DND-41 (cell line): ENCODE measurements around the gene SLC51A.

Experiments
- ATAC-seq: fragments of 200-7000 bp; cut with Tn5 transposase; 3 replicates; pipeline ENCODE4 v1.9.1; 2021; ENCODE audit warnings: low read depth; ENCODE audit not compliant: insufficient read depth
- DNase-seq: peaks from one replicate; pipeline ENCODE4 v3.0.0-alpha.2; 2020
- H2AFZ ChIP-seq: 2 replicates; pipeline ENCODE4 v1.6.0; 2012; ENCODE audit warnings: low read depth, low read length
- H3K27ac ChIP-seq: 2 replicates; pipeline ENCODE4 v1.5.1; 2012; ENCODE audit warnings: low read length, inconsistent platforms
- H3K27me3 ChIP-seq: fragments of 200-600 bp; sonication (generic); 2 replicates; pipeline ENCODE4 v1.6.0; 2012; ENCODE audit warnings: low read length, mild to moderate bottlenecking, inconsistent platforms; ENCODE audit not compliant: insufficient read depth, poor library complexity
- H3K36me3 ChIP-seq: 2 replicates; pipeline ENCODE4 v1.5.1; 2012; ENCODE audit warnings: low read length, inconsistent platforms; ENCODE audit not compliant: insufficient read depth
- H3K4me1 ChIP-seq: 2 replicates; pipeline ENCODE4 v1.5.1; 2012; ENCODE audit warnings: mild to moderate bottlenecking, low read length; ENCODE audit not compliant: insufficient read depth
- H3K4me2 ChIP-seq: 2 replicates; pipeline ENCODE4 v1.6.0; 2012; ENCODE audit warnings: mild to moderate bottlenecking, moderate library complexity, low read length, inconsistent platforms; ENCODE audit not compliant: insufficient read depth
- H3K4me3 ChIP-seq, 2 experiments: fragments of 200-600 bp in 1 of 2; shearing (Covaris generic) in 1 of 2; 2 replicates each; pipeline ENCODE4 v1.5.1; 2012 to 2016; ENCODE audit warnings: inconsistent platforms in 2 of 2, low read length in 2 of 2, mild to moderate bottlenecking in 2 of 2, low read depth in 1 of 2, moderate library complexity in 1 of 2
- H3K79me2 ChIP-seq: 2 replicates; pipeline ENCODE4 v1.6.0; 2012; ENCODE audit warnings: low read length, inconsistent platforms; ENCODE audit not compliant: insufficient read depth
- H3K9ac ChIP-seq: 2 replicates; pipeline ENCODE4 v1.6.0; 2012; ENCODE audit warnings: low read depth, mild to moderate bottlenecking, inconsistent platforms, low read length, moderate library complexity
- H3K9me3 ChIP-seq: 2 replicates; pipeline ENCODE4 v1.5.1; 2012; ENCODE audit warnings: low read length, moderate library complexity, mild to moderate bottlenecking, inconsistent platforms; ENCODE audit not compliant: insufficient read depth, severe bottlenecking
- H4K20me1 ChIP-seq: 2 replicates; pipeline ENCODE4 v1.6.0; 2012; ENCODE audit warnings: low read length; ENCODE audit not compliant: insufficient read depth
- CTCF ChIP-seq: IDR thresholded peaks from 2 replicates; pipeline ENCODE4 v1.5.1; 2012; ENCODE audit warnings: borderline replicate concordance, low read length, moderate library complexity, mild to moderate bottlenecking; ENCODE audit not compliant: poor library complexity, severe bottlenecking; ENCODE audit errors: extremely low read depth
- EZH2 ChIP-seq: IDR thresholded peaks from 3 replicates; pipeline ENCODE4 v1.6.1; 2012; ENCODE audit warnings: borderline replicate concordance, low read depth, mild to moderate bottlenecking, moderate library complexity, low read length, inconsistent platforms; ENCODE audit not compliant: severe bottlenecking

Gene SLC51A

GRCh38 chr3:196255776-196256175 lies 39.4 kb downstream of the SLC51A start:
- H3K36me3 ChIP-seq = peaks cover 28% of the 10 kb centered on the region; the same call in 1 of the 2 replicates
- no peak overlapping the region for H3K27ac ChIP-seq
- H3K27me3 ChIP-seq = no peaks in the 10 kb centered on the region
- no peak overlapping the region for H3K4me3 ChIP-seq
- H4K20me1 ChIP-seq = no peaks in the 10 kb centered on the region
- no peaks in the 10 kb centered on the region for H3K4me1 ChIP-seq
- TF ChIP-seq EZH2 (no peak), CTCF (no peak)
- no peak for ATAC-seq
- no peak overlapping the region for H3K9ac ChIP-seq
- DNase-seq = no peak
- no peak overlapping the region for H2AFZ ChIP-seq
- no peaks in the 10 kb centered on the region for H3K9me3 ChIP-seq
- H3K4me2 ChIP-seq = no peak overlapping the region
- H3K79me2 ChIP-seq = 0 out of 2 replicates have a peak, but pooled peaks cover under 1% of the 10 kb centered on the region

- Histone ChIP-seq H3K9ac (no peak overlapping the region), H3K4me1 (no peaks in the 10 kb centered on the region), H3K27ac (no peak overlapping the region), H3K27me3 (no peaks in the 10 kb centered on the region), H3K36me3 (peaks cover 18% of the 10 kb centered on the region; the same call in 1 of the 2 replicates), H3K4me3 (no peak overlapping the region), H3K9me3 (no peaks in the 10 kb centered on the region), H4K20me1 (no peaks in the 10 kb centered on the region), H2AFZ (no peak overlapping the region), H3K4me2 (no peak overlapping the region), H3K79me2 (0 out of 2 replicates have a peak, but pooled peaks cover 4% of the 10 kb centered on the region)
- DNase-seq (no peak), ATAC-seq (no peak)
- no peak for TF ChIP-seq CTCF
- TF ChIP-seq EZH2 = no peak
These were observed 44.5 kb downstream of the SLC51A start for GRCh38 chr3:196260784-196261183.

- H3K9ac ChIP-seq = no peak overlapping the region
- no peak overlapping the region for H3K27ac ChIP-seq
- H3K27me3 ChIP-seq = no peaks in the 10 kb centered on the region
- no peak for DNase-seq
- H4K20me1 ChIP-seq = no peaks in the 10 kb centered on the region
- H3K9me3 ChIP-seq = no peaks in the 10 kb centered on the region
- peaks cover 20% of the 10 kb centered on the region; the same call in 1 of the 2 replicates for H3K36me3 ChIP-seq
- H3K4me1 ChIP-seq = no peaks in the 10 kb centered on the region
- H3K4me3 ChIP-seq = no peak overlapping the region
- TF ChIP-seq EZH2 (no peak), CTCF (no peak)
- H3K79me2 ChIP-seq = 0 out of 2 replicates have a peak, but pooled peaks cover 4% of the 10 kb centered on the region
- no peak overlapping the region for H2AFZ ChIP-seq
- ATAC-seq = no peak
- H3K4me2 ChIP-seq = no peak overlapping the region
These were observed 47.5 kb downstream of the SLC51A start for GRCh38 chr3:196263819-196264218.
